Progenitor cell of endocrine pancreas (in vitro differentiated cells): Measurements from ENCODE around the gene PTPRD. TPM values are rescaled to one million over a fixed set of nuclear protein-coding genes. Genes with fewer than 3 reads are reported as not detected.

Source experiments
- DNase-seq: peaks from one replicate; pipeline ENCODE4 v3.0.0; 2021; ENCODE audit warnings: low spot score; ENCODE audit not compliant: unreplicated experiment
- H3K27ac Mint-ChIP-seq: 2 replicates; pipeline ENCODE4 v1.8.0; 2021; ENCODE audit warnings: mild to moderate bottlenecking, moderate library complexity, mixed read lengths
- H3K27me3 Mint-ChIP-seq: 2 replicates; pipeline ENCODE4 v1.8.0; 2021; ENCODE audit warnings: mixed read lengths
- H3K36me3 Mint-ChIP-seq: 2 replicates; pipeline ENCODE4 v1.8.0; 2022; ENCODE audit warnings: mixed read lengths; ENCODE audit not compliant: insufficient read depth
- H3K4me1 Mint-ChIP-seq: 2 replicates; pipeline ENCODE4 v1.8.0; 2021; ENCODE audit warnings: low read depth, mixed read lengths
- H3K4me3 Mint-ChIP-seq: 2 replicates; pipeline ENCODE4 v1.8.0; 2021; ENCODE audit warnings: low read depth, mild to moderate bottlenecking, moderate library complexity, mixed read lengths
- H3K9me3 Mint-ChIP-seq: 2 replicates; pipeline ENCODE4 v1.8.0; 2021; ENCODE audit warnings: low read depth, mixed read lengths
- CTCF ChIP-seq: fragments of 200-600 bp; sonication (generic); IDR thresholded peaks from one replicate; pipeline ENCODE4 v1.5.0; 2021; ENCODE audit warnings: antibody characterized with exemption, mild to moderate bottlenecking; ENCODE audit not compliant: unreplicated experiment
- total RNA-seq: library from RNA; stranded (reverse); gene quantifications from 2 replicates; pipeline ENCODE4 v1.2.1, GENCODE V29; 2021

PTPRD gene
- total RNA-seq, 1 donor from 2014 or later = 124 TPM

GRCh38 chr9:8450810-8451545, 2161.8 kb downstream of the PTPRD start:
- DNase-seq = no peak
- peaks cover 17% of the 10 kb centered on the region for H3K4me1 Mint-ChIP-seq

GRCh38 chr9:8448226-8448625, 2164.6 kb downstream of the PTPRD start:
- DNase-seq = no peak
- H3K4me1 Mint-ChIP-seq = peaks cover 17% of the 10 kb centered on the region
- H3K36me3 Mint-ChIP-seq = peaks cover 13% of the 10 kb centered on the region
- no peak overlapping the region for H3K4me3 Mint-ChIP-seq
- TF ChIP-seq CTCF = no peak
- H3K9me3 Mint-ChIP-seq = no peaks in the 10 kb centered on the region
- no peak overlapping the region for H3K27ac Mint-ChIP-seq
- no peaks in the 10 kb centered on the region for H3K27me3 Mint-ChIP-seq

More at GRCh38 chr9:8450810-8451545, 2161.8 kb downstream of the PTPRD start:
- Mint-ChIP-seq H3K36me3 (peaks cover 17% of the 10 kb centered on the region), H3K27me3 (no peaks in the 10 kb centered on the region), H3K27ac (no peak overlapping the region), H3K9me3 (no peaks in the 10 kb centered on the region), H3K4me3 (no peak overlapping the region)
- no peak for TF ChIP-seq CTCF

- TF ChIP-seq CTCF = no peak
- no peaks in the 10 kb centered on the region for H3K9me3 Mint-ChIP-seq
- DNase-seq = no peak
- H3K36me3 Mint-ChIP-seq = peaks cover 12% of the 10 kb centered on the region
- peak overlapping the region; percentile 14 for H3K27ac Mint-ChIP-seq
- H3K27me3 Mint-ChIP-seq = no peaks in the 10 kb centered on the region
- H3K4me1 Mint-ChIP-seq = peaks cover 17% of the 10 kb centered on the region
- no peak overlapping the region for H3K4me3 Mint-ChIP-seq
These were observed 2165.2 kb downstream of the PTPRD start for GRCh38 chr9:8447601-8448000.

- peaks cover 11% of the 10 kb centered on the region for H3K36me3 Mint-ChIP-seq
- H3K4me1 Mint-ChIP-seq = peaks cover 1% of the 10 kb centered on the region
- H3K27me3 Mint-ChIP-seq = no peaks in the 10 kb centered on the region
- DNase-seq = no peak
- no peak for TF ChIP-seq CTCF
- H3K4me3 Mint-ChIP-seq = no peak overlapping the region
- H3K9me3 Mint-ChIP-seq = peaks cover 4% of the 10 kb centered on the region
- H3K27ac Mint-ChIP-seq = peak overlapping the region; percentile 34
These were observed 2174.9 kb downstream of the PTPRD start for GRCh38 chr9:8437876-8438275.

GRCh38 chr9:8437259-8437658, 2175.5 kb downstream of the PTPRD start:
- H3K4me1 Mint-ChIP-seq = peaks cover 3% of the 10 kb centered on the region
- no peak overlapping the region for H3K27ac Mint-ChIP-seq

More at GRCh38 chr9:8437259-8437658, 2175.5 kb downstream of the PTPRD start:
- no peak overlapping the region for H3K4me3 Mint-ChIP-seq
- no peak for TF ChIP-seq CTCF
- H3K36me3 Mint-ChIP-seq = peaks cover 11% of the 10 kb centered on the region
- H3K27me3 Mint-ChIP-seq = no peaks in the 10 kb centered on the region
- H3K9me3 Mint-ChIP-seq = peaks cover 4% of the 10 kb centered on the region
- no peak for DNase-seq
